Panc1 (cell line): ENCODE data around the gene CSHL1. TPM values are rescaled to one million over a fixed set of nuclear protein-coding genes. Genes with fewer than 3 reads are reported as not detected.

Source experiments
- ATAC-seq: fragments of 200-7000 bp; cut with Tn5 transposase; 2 replicates; pipeline ENCODE4 v1.9.1; 2020; ENCODE audit warnings: mild to moderate bottlenecking, moderate library complexity
- BruUV-seq: library from RNA; stranded (reverse); fragments of 400-500 nt; replicated peaks from 2 replicates; lab custom pipeline; 2021; lab: Mats Ljungman, UMichigan
- CTCF ChIA-PET: fragments of 300-600 bp; sonication (Branson Sonifier 250); formaldehyde crosslinking; loops from one replicate; lab custom pipeline; 2022; ENCODE audit warnings: antibody characterized with exemption; lab: Charles Lee
- POLR2A ChIA-PET: fragments of 300-600 bp; sonication (Branson Sonifier 250); formaldehyde crosslinking; loops from one replicate; lab custom pipeline; 2022; ENCODE audit warnings: antibody characterized with exemption; lab: Charles Lee
- DNase-seq: peaks from one replicate; pipeline ENCODE4 v3.0.0-alpha.2; 2010; ENCODE audit warnings: low read depth, low spot score
- H3K27ac ChIP-seq: 2 replicates; pipeline ENCODE4 v1.5.1; 2011; ENCODE audit warnings: mild to moderate bottlenecking, low read length, inconsistent platforms
- H3K27me3 ChIP-seq: fragments of 200-500 bp; sonication (Bioruptor generic); 2 replicates; pipeline ENCODE4 v1.6.0; 2014; ENCODE audit warnings: low read length, inconsistent platforms; ENCODE audit not compliant: control insufficient read depth, insufficient read depth
- H3K36me3 ChIP-seq: fragments of 200-500 bp; sonication (Bioruptor generic); 2 replicates; pipeline ENCODE4 v1.5.1; 2014; ENCODE audit warnings: inconsistent platforms, mild to moderate bottlenecking, low read length, moderate library complexity; ENCODE audit not compliant: control insufficient read depth, insufficient read depth
- H3K4me1 ChIP-seq: 2 replicates; pipeline ENCODE4 v1.5.1; 2011; ENCODE audit warnings: inconsistent platforms, mild to moderate bottlenecking, low read length, moderate library complexity; ENCODE audit not compliant: control insufficient read depth, insufficient read depth
- H3K4me3 ChIP-seq, 2 experiments: 2 replicates each; pipeline ENCODE4 v1.5.1; 2011 to 2012; ENCODE audit warnings: low read depth in 2 of 2, low read length in 2 of 2, mild to moderate bottlenecking in 2 of 2, inconsistent platforms in 1 of 2, moderate library complexity in 1 of 2
- H3K9me3 ChIP-seq: fragments of 200-500 bp; sonication (Bioruptor generic); 2 replicates; pipeline ENCODE4 v1.5.1; 2014; ENCODE audit warnings: low read depth, mild to moderate bottlenecking, inconsistent platforms, low read length, moderate library complexity; ENCODE audit not compliant: control insufficient read depth, insufficient read depth
- CTCF ChIP-seq: fragments of 450-650 bp; IDR thresholded peaks from 2 replicates; pipeline ENCODE4 v1.5.1; 2017; ENCODE audit warnings: mild to moderate bottlenecking
- POLR2AphosphoS5 ChIP-seq: IDR thresholded peaks from 2 replicates; pipeline ENCODE4 v1.6.1; 2012; ENCODE audit warnings: mild to moderate bottlenecking, low read depth, low read length, moderate library complexity
- REST ChIP-seq, 2 experiments: IDR thresholded peaks; 2 replicates each; pipeline ENCODE4 v1.6.1; 2011 to 2012; ENCODE audit warnings: low read depth in 2 of 2, control low read depth in 1 of 2, low read length in 1 of 2, mild to moderate bottlenecking in 1 of 2, moderate library complexity in 1 of 2; ENCODE audit not compliant: insufficient read depth in 1 of 2
- SIN3A ChIP-seq: IDR thresholded peaks from 2 replicates; pipeline ENCODE4 v1.6.1; 2012; ENCODE audit warnings: low read depth, mild to moderate bottlenecking, low read length, moderate library complexity, borderline replicate concordance; ENCODE audit not compliant: insufficient read depth
- TCF7L2 ChIP-seq: IDR thresholded peaks from 2 replicates; pipeline ENCODE4 v1.6.1; 2011; ENCODE audit warnings: mild to moderate bottlenecking, low read depth, low read length, inconsistent platforms
- in situ Hi-C: cut with HindIII; loops from 2 replicates; pipeline ENCODE4 v1.10.0; 2016; ENCODE audit warnings: low sequenced_read_pairs, low pct_unique_long_range_greater_than_20kb
- intact Hi-C: fragments of 100-400 bp; cut with micrococcal nuclease; formaldehyde crosslinking; loops from one replicate; pipeline ENCODE4 v1.10.0; 2022; ENCODE audit not compliant: unreplicated experiment
- total RNA-seq: library from RNA; stranded (reverse); gene quantifications from one replicate; pipeline ENCODE4 v1.2.1, GENCODE V29; 2021; ENCODE audit not compliant: unreplicated experiment

Gene CSHL1
- total RNA-seq, 1 experiment from 2014 or later: not detected

- intact Hi-C loops: no loop called here
- ChIA-PET POLR2A (no interaction called here), CTCF (interaction anchor here (0.5 to 2.0 kb wide), 3 partner anchors 32 to 137 kb away, joined by 3 to 13 read pairs (median 7); no protein-coding TSS in a partner anchor)
- no peaks in the 10 kb centered on the region for H3K9me3 ChIP-seq
- no peaks in the 10 kb centered on the region for H3K27me3 ChIP-seq
- peak; percentile 8 for DNase-seq
- TF ChIP-seq CTCF (peak; percentile 78; the same call in 1 of the 2 replicates), SIN3A (no peak)
- in situ Hi-C loops: no loop called here
- no peak overlapping the region for H3K27ac ChIP-seq
- no peaks in the 10 kb centered on the region for H3K36me3 ChIP-seq
- BruUV-seq: no TSS peak
- no peaks in the 10 kb centered on the region for H3K4me1 ChIP-seq
- no peak overlapping the region for H3K4me3 ChIP-seq
- peak; percentile 68; the same call in 1 of the 2 replicates for ATAC-seq
Observed at GRCh38 chr17:63950940-63951907, 40.2 kb upstream of the CSHL1 start.

GRCh38 chr17:63949576-63950250 lies 38.7 kb upstream of the CSHL1 start:
- TF ChIP-seq TCF7L2 (no peak), CTCF (no peak), POLR2AphosphoS5 (no peak), SIN3A (no peak), REST (IDR thresholded peaks at IDR 0.05; ENCODE audit: insufficient read depth in 1 of 2, low read depth in 2 of 2, low read length in 1 of 2) (no peak)
- POLR2A ChIA-PET: no interaction called here
- intact Hi-C loops: no loop called here

More at GRCh38 chr17:63949576-63950250, 38.7 kb upstream of the CSHL1 start:
- CTCF ChIA-PET: interaction anchor here (0.7 to 2.0 kb wide), 4 partner anchors 12 to 94 kb away, joined by 3 to 13 read pairs (median 8); partner anchors contain the start of gene GH1
- Histone ChIP-seq H3K4me1 (no peaks in the 10 kb centered on the region), H3K36me3 (no peaks in the 10 kb centered on the region), H3K27ac (no peak overlapping the region), H3K4me3 (no peak overlapping the region), H3K27me3 (no peaks in the 10 kb centered on the region), H3K9me3 (no peaks in the 10 kb centered on the region)
- BruUV-seq: no TSS peak
- no peak for DNase-seq
- no peak for ATAC-seq
- in situ Hi-C loops: no loop called here
